WTC11 (cell line): ENCODE results near the gene PSMD8. TPM values are rescaled to one million over a fixed set of nuclear protein-coding genes. Genes with fewer than 3 reads are reported as not detected.
A peak's percentile ranks its signal among the peaks of the same experiment; 100 is the strongest.
"Not testable (repeated sequence)": the region's sequence is repeated elsewhere in the genome, so short reads cannot be mapped to it uniquely, and the experiment has no call there.

Source experiments
- ATAC-seq: fragments of 200-7000 bp; cut with Tn5 transposase; 2 replicates; pipeline ENCODE4 v1.10.0; 2021; ENCODE audit warnings: mild to moderate bottlenecking, moderate library complexity
- CTCF ChIA-PET: fragments of 300-600 bp; sonication (Branson Sonifier 250); formaldehyde crosslinking; loops from one replicate; lab custom pipeline; 2021; ENCODE audit warnings: antibody characterized with exemption; lab: Charles Lee
- POLR2A ChIA-PET: fragments of 350-600 bp; sonication (Branson Sonifier 250); formaldehyde crosslinking; loops from one replicate; lab custom pipeline; 2021; ENCODE audit warnings: antibody characterized with exemption; lab: Charles Lee
- DNase-seq: peaks from one replicate; pipeline ENCODE4 v3.0.0; 2021; ENCODE audit warnings: low spot score
- H3K27ac Mint-ChIP-seq: 2 replicates; pipeline ENCODE4 v1.8.0; 2021; ENCODE audit warnings: mixed read lengths
- H3K27me3 Mint-ChIP-seq: 2 replicates; pipeline ENCODE4 v1.8.0; 2021; ENCODE audit warnings: low read depth, mild to moderate bottlenecking, moderate library complexity, mixed read lengths
- H3K36me3 Mint-ChIP-seq: 2 replicates; pipeline ENCODE4 v1.8.0; 2021; ENCODE audit warnings: mixed read lengths
- H3K4me1 Mint-ChIP-seq: 2 replicates; pipeline ENCODE4 v1.8.0; 2022; ENCODE audit warnings: mixed read lengths
- H3K4me3 Mint-ChIP-seq: 2 replicates; pipeline ENCODE4 v1.8.0; 2021; ENCODE audit warnings: mild to moderate bottlenecking, moderate library complexity, mixed read lengths
- H3K9me3 Mint-ChIP-seq: 2 replicates; pipeline ENCODE4 v1.8.0; 2021; ENCODE audit warnings: mixed read lengths
- ETV6 ChIP-seq: sonication (generic); formaldehyde crosslinking; IDR thresholded peaks from 2 replicates; pipeline ENCODE4 v1.8.1; 2022; ENCODE audit warnings: mild to moderate bottlenecking, missing genetic modification reagents
- FOXJ3 ChIP-seq: sonication (generic); formaldehyde crosslinking; IDR thresholded peaks from 2 replicates; pipeline ENCODE4 v1.9.0; 2021; ENCODE audit warnings: missing genetic modification reagents, mild to moderate bottlenecking, borderline replicate concordance
- FOXP1 ChIP-seq: sonication (generic); formaldehyde crosslinking; IDR thresholded peaks from 2 replicates; pipeline ENCODE4 v1.8.0; 2022; ENCODE audit warnings: missing genetic modification reagents, mild to moderate bottlenecking, moderate library complexity, borderline replicate concordance
- GRHL2 ChIP-seq: fragments of 250-450 bp; sonication (Bioruptor Pico); IDR thresholded peaks from 2 replicates; pipeline ENCODE4 v1.8.0; 2022; ENCODE audit warnings: mild to moderate bottlenecking, moderate library complexity; ENCODE audit not compliant: insufficient replicate concordance, severe bottlenecking
- HMGA2 ChIP-seq: fragments of 250-450 bp; sonication (Bioruptor Pico); IDR thresholded peaks from 2 replicates; pipeline ENCODE4 v1.4.0; 2021; ENCODE audit warnings: mild to moderate bottlenecking, moderate library complexity
- NR1H2 ChIP-seq: sonication (generic); formaldehyde crosslinking; IDR thresholded peaks from 2 replicates; pipeline ENCODE4 v1.9.0; 2021; ENCODE audit warnings: mild to moderate bottlenecking, moderate library complexity, missing genetic modification reagents
- PRRX2 ChIP-seq: fragments of 250-450 bp; sonication (Bioruptor Pico); IDR thresholded peaks from 2 replicates; pipeline ENCODE4 v1.8.0; 2021; ENCODE audit warnings: mild to moderate bottlenecking
- SMAD3 ChIP-seq: sonication (generic); formaldehyde crosslinking; IDR thresholded peaks from 2 replicates; pipeline ENCODE4 v1.8.0; 2022; ENCODE audit warnings: missing genetic modification reagents, mild to moderate bottlenecking, borderline replicate concordance
- SMAD4 ChIP-seq: sonication (generic); formaldehyde crosslinking; IDR thresholded peaks from 2 replicates; pipeline ENCODE4 v1.8.0; 2022; ENCODE audit warnings: mild to moderate bottlenecking, missing genetic modification reagents
- SP1 ChIP-seq: sonication (generic); formaldehyde crosslinking; conservative IDR thresholded peaks from 2 replicates; pipeline ENCODE4 v1.8.1; 2022; ENCODE audit warnings: missing genetic modification reagents
- ZNF219 ChIP-seq: sonication (generic); formaldehyde crosslinking; IDR thresholded peaks from 2 replicates; pipeline ENCODE4 v1.8.0; 2023; ENCODE audit warnings: missing genetic modification reagents, mild to moderate bottlenecking, borderline replicate concordance
- ZNF263 ChIP-seq: sonication (generic); formaldehyde crosslinking; IDR thresholded peaks from 2 replicates; pipeline ENCODE4 v1.8.1; 2022; ENCODE audit warnings: low read depth, mild to moderate bottlenecking, moderate library complexity, missing genetic modification reagents
- total RNA-seq: library from RNA; stranded (reverse); gene quantifications from 3 replicates; pipeline ENCODE4 v1.2.3, GENCODE V29; 2021
- TF ChIP-seq, protein P1 (sequence below): fragments of 250-450 bp; sonication (Bioruptor Pico); IDR thresholded peaks from 2 replicates; pipeline ENCODE4 v1.9.0; 2021; ENCODE audit warnings: mild to moderate bottlenecking
- TF ChIP-seq, protein P2 (sequence below): sonication (generic); formaldehyde crosslinking; IDR thresholded peaks from 2 replicates; pipeline ENCODE4 v1.8.1; 2022; ENCODE audit warnings: low read depth, missing genetic modification reagents, borderline replicate concordance
- TF ChIP-seq, protein P3 (sequence below): sonication (generic); formaldehyde crosslinking; IDR thresholded peaks from 2 replicates; pipeline ENCODE4 v1.8.1; 2023; ENCODE audit warnings: mild to moderate bottlenecking, moderate library complexity, missing genetic modification reagents
- TF ChIP-seq, protein P4 (sequence below): sonication (generic); formaldehyde crosslinking; conservative IDR thresholded peaks from 2 replicates; pipeline ENCODE4 v1.8.1; 2022; ENCODE audit warnings: mild to moderate bottlenecking, missing genetic modification reagents
- TF ChIP-seq, protein P5 (sequence below): sonication (generic); formaldehyde crosslinking; IDR thresholded peaks from 2 replicates; pipeline ENCODE4 v1.8.0; 2023; ENCODE audit warnings: mild to moderate bottlenecking, missing genetic modification reagents

The PSMD8 gene
- total RNA-seq, 1 experiment from 2014 or later = 167 TPM

DNA sequence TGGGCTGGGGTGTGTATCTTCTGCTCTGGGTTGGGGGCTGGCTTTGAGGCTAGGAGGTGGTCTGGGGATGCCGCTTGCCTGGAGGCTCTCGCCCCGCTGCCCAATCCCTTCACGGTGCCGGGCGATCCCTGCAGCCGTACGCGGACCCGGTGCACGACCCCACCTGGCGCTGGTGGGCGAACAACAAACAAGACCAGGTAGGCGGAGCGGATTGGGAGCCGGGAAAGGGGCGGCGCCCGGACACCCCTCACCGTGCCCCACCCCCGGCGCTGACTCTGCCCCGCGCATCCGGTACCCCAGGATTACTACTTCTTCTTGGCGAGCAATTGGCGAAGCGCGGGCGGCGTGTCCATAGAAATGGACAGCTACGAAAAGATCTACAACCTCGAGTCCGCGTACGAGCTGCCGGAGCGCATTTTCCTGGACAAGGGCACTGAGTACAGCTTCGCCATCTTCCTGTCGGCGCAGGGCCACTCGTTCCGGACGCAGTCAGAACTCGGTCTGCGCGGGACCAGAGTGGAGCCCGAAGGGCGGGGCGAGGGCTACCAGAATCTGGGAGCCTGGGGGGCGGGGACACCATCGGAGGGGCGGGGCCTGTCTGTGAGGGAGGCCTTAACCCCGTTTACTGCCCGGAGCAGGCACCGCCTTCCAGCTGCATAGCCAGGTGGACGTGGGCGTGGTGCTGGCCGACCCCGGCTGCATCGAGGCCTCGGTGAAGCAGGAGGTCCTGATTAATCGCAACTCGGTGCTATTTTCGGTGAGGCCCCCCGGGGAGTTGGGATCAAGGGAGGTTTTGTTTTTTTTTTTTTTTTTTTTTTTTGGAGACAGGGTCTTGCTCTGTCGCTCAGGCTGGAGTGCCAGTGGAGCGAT is 12.1 kb upstream of the PSMD8 start (continued):
- TF ChIP-seq SP1 (CRISPR knock-in tag) = peak; percentile 35

DNA sequence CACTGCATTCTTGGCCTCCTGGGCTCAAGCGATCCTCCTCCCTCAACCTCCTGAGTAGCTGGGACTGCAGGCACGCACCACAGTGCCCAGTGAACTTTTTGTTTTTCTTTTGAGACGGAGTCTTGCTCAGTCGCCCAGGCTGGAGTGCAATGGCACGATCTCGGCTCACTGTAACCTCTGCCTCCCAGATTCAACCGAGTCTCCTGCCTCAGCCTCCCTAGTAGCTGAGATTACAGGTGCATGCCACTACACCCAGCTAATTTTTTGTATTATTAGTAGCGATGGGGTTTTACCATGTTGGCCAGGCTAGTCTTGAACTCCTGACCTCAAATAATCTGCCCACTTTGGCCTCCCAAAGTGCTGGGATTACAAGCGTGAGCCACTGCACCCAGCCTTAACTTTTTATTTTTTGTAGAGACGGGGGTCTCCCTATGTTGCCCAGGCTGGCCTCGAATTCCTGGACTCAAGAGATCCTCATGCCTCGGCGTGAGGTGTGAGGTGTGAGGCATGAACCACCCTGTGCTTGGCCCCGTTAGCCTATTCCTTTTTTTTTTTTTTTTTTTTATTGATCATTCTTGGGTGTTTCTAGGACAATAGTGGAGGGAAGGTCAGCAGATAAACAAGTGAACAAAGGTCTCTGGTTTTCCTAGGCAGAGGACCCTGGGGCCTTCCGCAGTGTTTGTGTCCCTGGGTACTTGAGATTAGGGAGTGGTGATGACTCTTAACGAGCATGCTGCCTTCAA is 11.3 kb upstream of the PSMD8 start:
- not testable (repeated sequence) for DNase-seq, ATAC-seq, H3K27ac Mint-ChIP-seq, H3K36me3 Mint-ChIP-seq, H3K9me3 Mint-ChIP-seq
- CTCF ChIA-PET = interaction anchor here (0.5 to 2.9 kb wide), 6 partner anchors 11 to 92 kb away, joined by 3 to 19 read pairs (median 8); partner anchors contain the start of genes CATSPERG, FAM98C and PSMD8
- Mint-ChIP-seq H3K27me3 (peaks cover 51% of the 10 kb centered on the region), H3K4me1 (peaks cover 10% of the 10 kb centered on the region), H3K4me3 (peak overlapping the region; percentile 86)
- POLR2A ChIA-PET = interaction anchor here (1.1 to 2.7 kb wide), 2 partner anchors 11 to 81 kb away, joined by 7 to 16 read pairs; partner anchors contain the start of gene PSMD8

DNA sequence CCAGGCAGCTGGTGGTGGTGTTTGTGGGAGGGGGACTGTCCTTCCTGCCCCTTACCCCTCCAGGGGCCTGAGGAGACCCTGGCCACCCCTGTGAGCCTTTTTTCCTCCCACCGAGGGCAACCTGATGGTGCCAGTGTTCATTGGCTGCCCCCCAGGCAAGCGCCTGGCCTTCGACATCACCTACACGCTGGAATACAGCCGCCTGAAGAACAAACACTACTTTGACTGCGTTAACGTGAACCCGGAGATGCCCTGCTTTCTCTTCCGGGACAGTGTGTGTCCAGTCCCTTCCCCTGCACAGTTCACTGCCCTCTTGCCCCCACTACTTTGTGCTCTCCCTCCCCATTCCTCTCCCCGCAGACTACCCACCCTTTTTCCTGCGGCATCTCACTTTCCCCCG is 7.3 kb upstream of the PSMD8 start:
- CTCF ChIA-PET = no interaction called here
- H3K4me1 Mint-ChIP-seq = no peaks in the 10 kb centered on the region
- TF ChIP-seq SMAD4 (CRISPR knock-in tag) = no peak
- TF ChIP-seq ZNF263 (CRISPR knock-in tag) = no peak
- TF ChIP-seq, protein P1, sequence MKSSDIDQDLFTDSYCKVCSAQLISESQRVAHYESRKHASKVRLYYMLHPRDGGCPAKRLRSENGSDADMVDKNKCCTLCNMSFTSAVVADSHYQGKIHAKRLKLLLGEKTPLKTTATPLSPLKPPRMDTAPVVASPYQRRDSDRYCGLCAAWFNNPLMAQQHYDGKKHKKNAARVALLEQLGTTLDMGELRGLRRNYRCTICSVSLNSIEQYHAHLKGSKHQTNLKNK (CRISPR knock-in tag) = no peak
- TF ChIP-seq HMGA2 (CRISPR knock-in tag) = no peak
- TF ChIP-seq, protein P2, sequence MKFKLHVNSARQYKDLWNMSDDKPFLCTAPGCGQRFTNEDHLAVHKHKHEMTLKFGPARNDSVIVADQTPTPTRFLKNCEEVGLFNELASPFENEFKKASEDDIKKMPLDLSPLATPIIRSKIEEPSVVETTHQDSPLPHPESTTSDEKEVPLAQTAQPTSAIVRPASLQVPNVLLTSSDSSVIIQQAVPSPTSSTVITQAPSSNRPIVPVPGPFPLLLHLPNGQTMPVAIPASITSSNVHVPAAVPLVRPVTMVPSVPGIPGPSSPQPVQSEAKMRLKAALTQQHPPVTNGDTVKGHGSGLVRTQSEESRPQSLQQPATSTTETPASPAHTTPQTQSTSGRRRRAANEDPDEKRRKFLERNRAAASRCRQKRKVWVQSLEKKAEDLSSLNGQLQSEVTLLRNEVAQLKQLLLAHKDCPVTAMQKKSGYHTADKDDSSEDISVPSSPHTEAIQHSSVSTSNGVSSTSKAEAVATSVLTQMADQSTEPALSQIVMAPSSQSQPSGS = no peak
- TF ChIP-seq, protein P3, sequence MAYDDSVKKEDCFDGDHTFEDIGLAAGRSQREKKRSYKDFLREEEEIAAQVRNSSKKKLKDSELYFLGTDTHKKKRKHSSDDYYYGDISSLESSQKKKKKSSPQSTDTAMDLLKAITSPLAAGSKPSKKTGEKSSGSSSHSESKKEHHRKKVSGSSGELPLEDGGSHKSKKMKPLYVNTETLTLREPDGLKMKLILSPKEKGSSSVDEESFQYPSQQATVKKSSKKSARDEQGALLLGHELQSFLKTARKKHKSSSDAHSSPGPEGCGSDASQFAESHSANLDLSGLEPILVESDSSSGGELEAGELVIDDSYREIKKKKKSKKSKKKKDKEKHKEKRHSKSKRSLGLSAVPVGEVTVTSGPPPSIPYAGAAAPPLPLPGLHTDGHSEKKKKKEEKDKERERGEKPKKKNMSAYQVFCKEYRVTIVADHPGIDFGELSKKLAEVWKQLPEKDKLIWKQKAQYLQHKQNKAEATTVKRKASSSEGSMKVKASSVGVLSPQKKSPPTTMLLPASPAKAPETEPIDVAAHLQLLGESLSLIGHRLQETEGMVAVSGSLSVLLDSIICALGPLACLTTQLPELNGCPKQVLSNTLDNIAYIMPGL (CRISPR knock-in tag) = no peak
- TF ChIP-seq PRRX2 = no peak
- TF ChIP-seq SMAD3 = no peak
- no peak for TF ChIP-seq FOXJ3 (CRISPR knock-in tag)
- TF ChIP-seq, all 79 proteins: peak for 0
- no peak for ATAC-seq
- peaks cover 35% of the 10 kb centered on the region for H3K27me3 Mint-ChIP-seq
- no peaks in the 10 kb centered on the region for H3K9me3 Mint-ChIP-seq
- no peak overlapping the region for H3K4me3 Mint-ChIP-seq
- DNase-seq = no peak
- POLR2A ChIA-PET = no interaction called here
- H3K36me3 Mint-ChIP-seq = no peaks in the 10 kb centered on the region
- H3K27ac Mint-ChIP-seq = no peak overlapping the region

DNA sequence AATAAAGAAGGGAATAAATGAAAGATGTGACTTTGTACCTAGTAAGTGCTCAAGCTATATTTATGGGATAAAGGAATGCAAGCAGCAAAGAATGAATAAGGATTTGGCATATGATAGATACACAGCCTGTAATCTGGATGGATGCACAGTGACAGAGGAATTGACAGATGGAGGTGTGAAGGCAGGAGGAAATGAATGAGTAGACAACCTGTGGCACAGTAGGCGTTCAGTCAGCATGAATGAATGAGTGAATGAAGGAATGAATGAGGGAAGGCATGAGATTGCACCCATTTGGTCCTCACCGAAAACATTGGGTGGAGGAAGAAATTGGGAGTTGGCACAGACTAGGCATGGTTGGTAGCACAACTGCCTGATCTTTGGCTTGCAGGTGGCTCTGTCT is 4.8 kb upstream of the PSMD8 start:
- Mint-ChIP-seq H3K36me3 (no peaks in the 10 kb centered on the region), H3K4me1 (no peaks in the 10 kb centered on the region), H3K9me3 (no peaks in the 10 kb centered on the region), H3K4me3 (no peak overlapping the region)
- no peak for ATAC-seq
- CTCF ChIA-PET = no interaction called here
- TF ChIP-seq ETV6 (CRISPR knock-in tag) = no peak
- no peak for TF ChIP-seq FOXP1
- TF ChIP-seq, protein P4, sequence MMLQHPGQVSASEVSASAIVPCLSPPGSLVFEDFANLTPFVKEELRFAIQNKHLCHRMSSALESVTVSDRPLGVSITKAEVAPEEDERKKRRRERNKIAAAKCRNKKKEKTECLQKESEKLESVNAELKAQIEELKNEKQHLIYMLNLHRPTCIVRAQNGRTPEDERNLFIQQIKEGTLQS (CRISPR knock-in tag) = no peak
- TF ChIP-seq, protein P5, sequence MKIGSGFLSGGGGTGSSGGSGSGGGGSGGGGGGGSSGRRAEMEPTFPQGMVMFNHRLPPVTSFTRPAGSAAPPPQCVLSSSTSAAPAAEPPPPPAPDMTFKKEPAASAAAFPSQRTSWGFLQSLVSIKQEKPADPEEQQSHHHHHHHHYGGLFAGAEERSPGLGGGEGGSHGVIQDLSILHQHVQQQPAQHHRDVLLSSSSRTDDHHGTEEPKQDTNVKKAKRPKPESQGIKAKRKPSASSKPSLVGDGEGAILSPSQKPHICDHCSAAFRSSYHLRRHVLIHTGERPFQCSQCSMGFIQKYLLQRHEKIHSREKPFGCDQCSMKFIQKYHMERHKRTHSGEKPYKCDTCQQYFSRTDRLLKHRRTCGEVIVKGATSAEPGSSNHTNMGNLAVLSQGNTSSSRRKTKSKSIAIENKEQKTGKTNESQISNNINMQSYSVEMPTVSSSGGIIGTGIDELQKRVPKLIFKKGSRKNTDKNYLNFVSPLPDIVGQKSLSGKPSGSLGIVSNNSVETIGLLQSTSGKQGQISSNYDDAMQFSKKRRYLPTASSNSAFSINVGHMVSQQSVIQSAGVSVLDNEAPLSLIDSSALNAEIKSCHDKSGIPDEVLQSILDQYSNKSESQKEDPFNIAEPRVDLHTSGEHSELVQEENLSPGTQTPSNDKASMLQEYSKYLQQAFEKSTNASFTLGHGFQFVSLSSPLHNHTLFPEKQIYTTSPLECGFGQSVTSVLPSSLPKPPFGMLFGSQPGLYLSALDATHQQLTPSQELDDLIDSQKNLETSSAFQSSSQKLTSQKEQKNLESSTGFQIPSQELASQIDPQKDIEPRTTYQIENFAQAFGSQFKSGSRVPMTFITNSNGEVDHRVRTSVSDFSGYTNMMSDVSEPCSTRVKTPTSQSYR (CRISPR knock-in tag) = no peak
- TF ChIP-seq ZNF219 (CRISPR knock-in tag) = no peak
- TF ChIP-seq NR1H2 = no peak
- TF ChIP-seq GRHL2 (CRISPR knock-in tag) = no peak
- TF ChIP-seq, all 79 proteins: peak for 0
- no peak for DNase-seq
- POLR2A ChIA-PET = no interaction called here
- Mint-ChIP-seq H3K27ac (no peak overlapping the region), H3K27me3 (peaks cover 33% of the 10 kb centered on the region)
